ENCODE results near the gene GPC3.
"Not testable (repeated sequence)": the region's sequence is repeated elsewhere in the genome, so short reads cannot be mapped to it uniquely, and the experiment has no call there.

GRCh38 chrX:134016309-134016708 is 30.9 kb upstream of the GPC3 start:
- not testable (repeated sequence) for TF ChIP-seq POLR2AphosphoS5 (IDR thresholded peaks at IDR 0.05; ENCODE audit: insufficient read depth, low read depth, low read length); POLR2A (IDR thresholded peaks at IDR 0.05; ENCODE audit: low read depth, low read length)
- TF ChIP-seq, protein P1, sequence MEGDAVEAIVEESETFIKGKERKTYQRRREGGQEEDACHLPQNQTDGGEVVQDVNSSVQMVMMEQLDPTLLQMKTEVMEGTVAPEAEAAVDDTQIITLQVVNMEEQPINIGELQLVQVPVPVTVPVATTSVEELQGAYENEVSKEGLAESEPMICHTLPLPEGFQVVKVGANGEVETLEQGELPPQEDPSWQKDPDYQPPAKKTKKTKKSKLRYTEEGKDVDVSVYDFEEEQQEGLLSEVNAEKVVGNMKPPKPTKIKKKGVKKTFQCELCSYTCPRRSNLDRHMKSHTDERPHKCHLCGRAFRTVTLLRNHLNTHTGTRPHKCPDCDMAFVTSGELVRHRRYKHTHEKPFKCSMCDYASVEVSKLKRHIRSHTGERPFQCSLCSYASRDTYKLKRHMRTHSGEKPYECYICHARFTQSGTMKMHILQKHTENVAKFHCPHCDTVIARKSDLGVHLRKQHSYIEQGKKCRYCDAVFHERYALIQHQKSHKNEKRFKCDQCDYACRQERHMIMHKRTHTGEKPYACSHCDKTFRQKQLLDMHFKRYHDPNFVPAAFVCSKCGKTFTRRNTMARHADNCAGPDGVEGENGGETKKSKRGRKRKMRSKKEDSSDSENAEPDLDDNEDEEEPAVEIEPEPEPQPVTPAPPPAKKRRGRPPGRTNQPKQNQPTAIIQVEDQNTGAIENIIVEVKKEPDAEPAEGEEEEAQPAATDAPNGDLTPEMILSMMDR (IDR thresholded peaks at IDR 0.05; ENCODE audit: extremely low read depth in 1 of 2, insufficient read depth in 1 of 2, low read depth in 1 of 2, low read length in 2 of 2) = not testable (repeated sequence)
- TF ChIP-seq, protein P2, sequence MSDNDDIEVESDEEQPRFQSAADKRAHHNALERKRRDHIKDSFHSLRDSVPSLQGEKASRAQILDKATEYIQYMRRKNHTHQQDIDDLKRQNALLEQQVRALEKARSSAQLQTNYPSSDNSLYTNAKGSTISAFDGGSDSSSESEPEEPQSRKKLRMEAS (IDR thresholded peaks at IDR 0.05; ENCODE audit: insufficient read depth, insufficient read length) = not testable (repeated sequence)
